A673 (cell line): Measurements from ENCODE around the gene MRPL44. TPM values are rescaled to one million over a fixed set of nuclear protein-coding genes. Genes with fewer than 3 reads are reported as not detected.

Source experiments
- BruUV-seq: library from RNA; stranded (reverse); fragments of 400-500 nt; replicated peaks from 2 replicates; lab custom pipeline; 2021; lab: Mats Ljungman, UMichigan
- CTCF ChIA-PET: fragments of 300-600 bp; sonication (Branson Sonifier 250); formaldehyde crosslinking; loops from one replicate; lab custom pipeline; 2022; ENCODE audit warnings: antibody characterized with exemption; lab: Charles Lee
- POLR2A ChIA-PET: fragments of 300-600 bp; sonication (Branson Sonifier 250); formaldehyde crosslinking; loops from one replicate; lab custom pipeline; 2022; ENCODE audit warnings: antibody characterized with exemption; ENCODE audit not compliant: low non-redundant PET; lab: Charles Lee
- DNase-seq: peaks from one replicate; pipeline ENCODE4 v3.0.0-alpha.2; 2015; ENCODE audit warnings: low spot score
- H3K27ac ChIP-seq: fragments of 200-600 bp; sonication (generic); 2 replicates; pipeline ENCODE4 v1.5.1; 2016; ENCODE audit warnings: mixed run types, low read depth, mild to moderate bottlenecking, mixed read lengths, antibody characterized with exemption, low read length; ENCODE audit not compliant: poor library complexity, severe bottlenecking
- H3K27me3 ChIP-seq: fragments of 200-600 bp; sonication (generic); replicated peaks from 2 replicates; pipeline ENCODE4 v1.6.1; 2017; ENCODE audit warnings: mixed run types, low read depth, mild to moderate bottlenecking, mixed read lengths, antibody characterized with exemption, low read length; ENCODE audit not compliant: insufficient read depth, poor library complexity
- H3K36me3 ChIP-seq: fragments of 200-600 bp; sonication (generic); 2 replicates; pipeline ENCODE4 v1.6.1; 2016; ENCODE audit warnings: mixed run types, mild to moderate bottlenecking, mixed read lengths, antibody characterized with exemption, low read length; ENCODE audit not compliant: insufficient read depth, poor library complexity, severe bottlenecking
- H3K4me1 ChIP-seq: fragments of 200-600 bp; sonication (generic); 2 replicates; pipeline ENCODE4 v1.6.1; 2017; ENCODE audit warnings: mixed run types, mild to moderate bottlenecking, mixed read lengths, antibody characterized with exemption, low read length; ENCODE audit not compliant: insufficient read depth, poor library complexity, severe bottlenecking
- H3K4me3 ChIP-seq: fragments of 200-600 bp; sonication (generic); 2 replicates; pipeline ENCODE4 v1.5.1; 2016; ENCODE audit warnings: low read depth, mixed run types, mild to moderate bottlenecking, mixed read lengths, low read length; ENCODE audit not compliant: poor library complexity, severe bottlenecking
- H3K9me3 ChIP-seq: fragments of 200-600 bp; sonication (generic); 2 replicates; pipeline ENCODE4 v1.6.1; 2016; ENCODE audit warnings: mixed run types, low read depth, mild to moderate bottlenecking, mixed read lengths, antibody characterized with exemption, low read length; ENCODE audit not compliant: poor library complexity, severe bottlenecking
- EZH2 ChIP-seq: fragments of 200-600 bp; sonication (generic); IDR thresholded peaks from 2 replicates; pipeline ENCODE4 v1.6.1; 2017; ENCODE audit warnings: borderline replicate concordance, low read depth, mild to moderate bottlenecking, mixed read lengths, antibody characterized with exemption, low read length; ENCODE audit not compliant: poor library complexity, severe bottlenecking
- intact Hi-C: fragments of 100-400 bp; cut with micrococcal nuclease; formaldehyde crosslinking; loops from one replicate; pipeline ENCODE4 v1.10.0; 2022; ENCODE audit not compliant: unreplicated experiment
- total RNA-seq: library from RNA; stranded (reverse); gene quantifications from 2 replicates; pipeline ENCODE4 v1.2.3, GENCODE V29; 2021
- TF ChIP-seq, protein P1 (sequence below): fragments of 300-800, 200-600 bp; sonication (generic); conservative IDR thresholded peaks from 2 replicates; pipeline ENCODE4 v1.5.1; 2017; ENCODE audit warnings: low read depth, mild to moderate bottlenecking, antibody characterized with exemption, low read length, moderate library complexity, mixed read lengths

The MRPL44 gene
- total RNA-seq, 1 experiment from 2014 or later = 38.3 TPM

DNA sequence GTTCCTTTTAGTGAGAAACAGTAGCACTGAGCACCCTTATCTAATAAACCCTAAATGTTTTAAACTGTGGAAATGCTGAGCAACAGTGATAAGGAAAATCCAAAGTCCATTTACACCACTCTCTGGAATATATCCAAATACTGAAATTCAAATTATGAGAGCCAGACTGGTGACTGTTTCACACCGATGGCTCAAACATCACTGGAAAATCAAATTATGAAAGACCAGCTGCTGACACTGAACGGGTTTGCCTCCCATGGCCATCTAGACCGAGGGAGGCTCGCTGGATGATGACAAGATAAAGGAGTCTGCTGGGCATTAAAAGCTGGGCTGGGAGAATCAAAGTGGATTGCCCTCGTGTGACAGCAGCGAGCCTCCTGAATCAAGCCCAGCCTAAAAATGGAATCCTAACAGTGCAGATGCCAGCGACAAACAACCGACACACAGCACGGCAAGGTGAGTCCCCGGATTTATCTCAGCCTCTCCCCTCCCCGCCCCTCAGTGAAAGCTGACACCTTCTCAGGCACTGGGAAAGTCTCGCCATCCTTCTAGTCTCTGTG is 51.5 kb downstream of the MRPL44 start:
- Histone ChIP-seq H3K4me3 (no peak overlapping the region), H3K27ac (peak overlapping the region; percentile 39), H3K9me3 (no peaks in the 10 kb centered on the region), H3K27me3 (no peaks in the 10 kb centered on the region), H3K36me3 (no peaks in the 10 kb centered on the region), H3K4me1 (peaks cover 49% of the 10 kb centered on the region)
- TF ChIP-seq, protein P1, sequence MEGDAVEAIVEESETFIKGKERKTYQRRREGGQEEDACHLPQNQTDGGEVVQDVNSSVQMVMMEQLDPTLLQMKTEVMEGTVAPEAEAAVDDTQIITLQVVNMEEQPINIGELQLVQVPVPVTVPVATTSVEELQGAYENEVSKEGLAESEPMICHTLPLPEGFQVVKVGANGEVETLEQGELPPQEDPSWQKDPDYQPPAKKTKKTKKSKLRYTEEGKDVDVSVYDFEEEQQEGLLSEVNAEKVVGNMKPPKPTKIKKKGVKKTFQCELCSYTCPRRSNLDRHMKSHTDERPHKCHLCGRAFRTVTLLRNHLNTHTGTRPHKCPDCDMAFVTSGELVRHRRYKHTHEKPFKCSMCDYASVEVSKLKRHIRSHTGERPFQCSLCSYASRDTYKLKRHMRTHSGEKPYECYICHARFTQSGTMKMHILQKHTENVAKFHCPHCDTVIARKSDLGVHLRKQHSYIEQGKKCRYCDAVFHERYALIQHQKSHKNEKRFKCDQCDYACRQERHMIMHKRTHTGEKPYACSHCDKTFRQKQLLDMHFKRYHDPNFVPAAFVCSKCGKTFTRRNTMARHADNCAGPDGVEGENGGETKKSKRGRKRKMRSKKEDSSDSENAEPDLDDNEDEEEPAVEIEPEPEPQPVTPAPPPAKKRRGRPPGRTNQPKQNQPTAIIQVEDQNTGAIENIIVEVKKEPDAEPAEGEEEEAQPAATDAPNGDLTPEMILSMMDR = no peak
- TF ChIP-seq EZH2 = no peak
- intact Hi-C loops = no loop called here
- no peak for DNase-seq
- CTCF ChIA-PET = no interaction called here
- POLR2A ChIA-PET = no interaction called here
- no TSS peak for BruUV-seq

DNA sequence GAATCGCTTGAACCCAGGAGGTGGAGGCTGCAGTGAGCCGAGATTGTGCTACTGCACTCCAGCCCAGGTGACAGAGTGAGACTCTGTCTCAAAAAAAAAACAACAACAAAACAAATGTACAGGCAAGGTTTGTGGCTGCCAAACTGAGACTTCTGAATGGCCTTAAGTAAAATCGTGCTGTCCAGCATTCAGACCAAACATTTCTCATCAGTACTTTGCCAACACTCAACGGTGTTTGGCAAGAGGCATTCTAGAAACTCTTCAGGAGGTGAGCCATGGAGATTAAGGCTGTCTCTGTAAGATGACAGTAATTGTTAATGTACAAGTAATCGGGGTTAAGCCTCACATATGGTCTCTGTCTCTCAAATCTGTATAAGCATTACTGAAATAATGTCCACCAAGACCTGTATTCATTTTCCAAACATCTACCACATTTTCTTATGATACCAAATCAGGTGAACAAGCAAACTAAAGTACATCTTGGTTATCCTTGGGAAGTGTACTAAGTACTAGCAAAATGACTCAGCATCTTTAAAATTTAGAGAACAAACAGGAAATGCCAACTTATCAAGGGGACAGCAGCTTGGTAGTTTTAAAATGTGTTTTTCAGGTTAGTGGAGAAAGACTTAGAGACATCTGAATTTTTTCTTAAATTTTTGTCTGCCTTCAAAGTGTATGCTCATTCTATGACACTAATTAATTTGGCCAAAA is 52.5 kb downstream of the MRPL44 start:
- H3K4me1 ChIP-seq = peaks cover 40% of the 10 kb centered on the region
- no peak for TF ChIP-seq EZH2
- TF ChIP-seq, protein P1 = no peak
- DNase-seq = peak; percentile 48
- intact Hi-C loops = no loop called here
- BruUV-seq = no TSS peak
- no peak overlapping the region for H3K4me3 ChIP-seq
- no peaks in the 10 kb centered on the region for H3K36me3 ChIP-seq
- CTCF ChIA-PET = no interaction called here
- H3K27ac ChIP-seq = peak overlapping the region; percentile 39
- POLR2A ChIA-PET = no interaction called here
- H3K9me3 ChIP-seq = no peaks in the 10 kb centered on the region
- H3K27me3 ChIP-seq = no peaks in the 10 kb centered on the region

DNA sequence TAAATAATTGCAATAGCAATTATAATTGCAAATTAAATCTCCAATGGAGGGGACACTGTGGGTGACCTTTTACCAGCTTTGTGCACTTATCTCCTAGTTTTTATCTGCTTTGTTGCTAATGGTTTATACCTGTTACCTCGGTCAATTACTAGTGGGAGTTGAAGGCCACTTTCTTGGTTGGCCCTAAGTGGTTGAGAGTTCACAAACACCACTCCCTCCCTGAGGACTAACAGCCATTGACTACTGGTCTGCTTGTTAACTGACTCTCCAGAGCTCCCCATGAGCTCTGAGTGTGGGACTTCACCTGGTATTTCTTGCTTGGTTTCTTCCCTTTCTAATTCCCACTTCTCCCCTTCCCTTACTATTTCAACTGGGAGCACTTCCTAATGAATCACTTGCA is 54.6 kb downstream of the MRPL44 start:
- ChIA-PET CTCF (no interaction called here), POLR2A (no interaction called here)
- no peak for TF ChIP-seq EZH2
- TF ChIP-seq, protein P1 = no peak
- intact Hi-C loops = no loop called here
- Histone ChIP-seq H3K27ac (no peak overlapping the region), H3K9me3 (no peaks in the 10 kb centered on the region), H3K4me1 (peaks cover 34% of the 10 kb centered on the region), H3K27me3 (no peaks in the 10 kb centered on the region), H3K4me3 (no peak overlapping the region), H3K36me3 (no peaks in the 10 kb centered on the region)
- no TSS peak for BruUV-seq
- DNase-seq = no peak
